Measurements from ENCODE around the gene MBOAT1. TPM values are rescaled to one million over a fixed set of nuclear protein-coding genes. Genes with fewer than 3 reads are reported as not detected.

The MBOAT1 gene
- total RNA-seq, 2 experiments from 2014 or later, result not detected

- ChIA-PET CTCF (ENCODE audit: unreplicated experiment) (no interaction called here), POLR2A (no interaction called here)
- H3K9me3 ChIP-seq (ENCODE audit: low read length), result no peaks in the 10 kb centered on the region
- no peaks in the 10 kb centered on the region for H3K4me1 ChIP-seq (ENCODE audit: insufficient read depth, low read length, poor library complexity, severe bottlenecking)
- H3K9me2 ChIP-seq (ENCODE audit: insufficient read depth, low read length), result no peaks in the 10 kb centered on the region
- H3K27ac ChIP-seq (ENCODE audit: low read depth, low read length, poor library complexity, severe bottlenecking), result no peak overlapping the region
- H3K4me3 ChIP-seq (ENCODE audit: low read depth, low read length, poor library complexity, severe bottlenecking), result no peak overlapping the region
- BruUV-seq (replicated peaks), result no TSS peak
- no peak overlapping the region for H3K4me2 ChIP-seq (ENCODE audit: low read length)
- no peaks in the 10 kb centered on the region for H4K20me1 ChIP-seq (ENCODE audit: insufficient read depth, low read length)
- TF ChIP-seq EZH2phosphoT487 (IDR thresholded peaks at IDR 0.05; ENCODE audit: borderline replicate concordance, low read depth, low read length), result no peak
- TF ChIP-seq, protein P1, sequence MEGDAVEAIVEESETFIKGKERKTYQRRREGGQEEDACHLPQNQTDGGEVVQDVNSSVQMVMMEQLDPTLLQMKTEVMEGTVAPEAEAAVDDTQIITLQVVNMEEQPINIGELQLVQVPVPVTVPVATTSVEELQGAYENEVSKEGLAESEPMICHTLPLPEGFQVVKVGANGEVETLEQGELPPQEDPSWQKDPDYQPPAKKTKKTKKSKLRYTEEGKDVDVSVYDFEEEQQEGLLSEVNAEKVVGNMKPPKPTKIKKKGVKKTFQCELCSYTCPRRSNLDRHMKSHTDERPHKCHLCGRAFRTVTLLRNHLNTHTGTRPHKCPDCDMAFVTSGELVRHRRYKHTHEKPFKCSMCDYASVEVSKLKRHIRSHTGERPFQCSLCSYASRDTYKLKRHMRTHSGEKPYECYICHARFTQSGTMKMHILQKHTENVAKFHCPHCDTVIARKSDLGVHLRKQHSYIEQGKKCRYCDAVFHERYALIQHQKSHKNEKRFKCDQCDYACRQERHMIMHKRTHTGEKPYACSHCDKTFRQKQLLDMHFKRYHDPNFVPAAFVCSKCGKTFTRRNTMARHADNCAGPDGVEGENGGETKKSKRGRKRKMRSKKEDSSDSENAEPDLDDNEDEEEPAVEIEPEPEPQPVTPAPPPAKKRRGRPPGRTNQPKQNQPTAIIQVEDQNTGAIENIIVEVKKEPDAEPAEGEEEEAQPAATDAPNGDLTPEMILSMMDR (conservative IDR thresholded peaks at IDR 0.05; ENCODE audit: low read length), result no peak
- H3K79me2 ChIP-seq (ENCODE audit: insufficient read depth, low read depth, low read length), result no peaks in the 10 kb centered on the region
- no peaks in the 10 kb centered on the region for H3K36me3 ChIP-seq (ENCODE audit: insufficient read depth, low read length)
- intact Hi-C loops (cut with micrococcal nuclease; ENCODE audit: unreplicated experiment), result no loop called here
- no peak for DNase-seq (ENCODE audit: low spot score)
- no peak overlapping the region for H2AFZ ChIP-seq (ENCODE audit: low read length)
These were observed 14.0 kb downstream of the MBOAT1 start for GRCh38 chr6:20198156-20198774.

- H3K4me3 ChIP-seq (ENCODE audit: low read depth, low read length, poor library complexity, severe bottlenecking), result no peak overlapping the region
- H2AFZ ChIP-seq (ENCODE audit: low read length), result no peak overlapping the region
- no peaks in the 10 kb centered on the region for H3K9me2 ChIP-seq (ENCODE audit: insufficient read depth, low read length)
- no peak overlapping the region for H3K4me2 ChIP-seq (ENCODE audit: low read length)
- intact Hi-C loops (cut with micrococcal nuclease; ENCODE audit: unreplicated experiment), result no loop called here
- H3K4me1 ChIP-seq (ENCODE audit: insufficient read depth, low read length, poor library complexity, severe bottlenecking), result no peaks in the 10 kb centered on the region
- TF ChIP-seq EZH2phosphoT487 (IDR thresholded peaks at IDR 0.05; ENCODE audit: borderline replicate concordance, low read depth, low read length), result no peak
- TF ChIP-seq, protein P1 (conservative IDR thresholded peaks at IDR 0.05; ENCODE audit: low read length), result no peak
- no peaks in the 10 kb centered on the region for H3K9me3 ChIP-seq (ENCODE audit: low read length)
- no peaks in the 10 kb centered on the region for H3K36me3 ChIP-seq (ENCODE audit: insufficient read depth, low read length)
- H4K20me1 ChIP-seq (ENCODE audit: insufficient read depth, low read length), result no peaks in the 10 kb centered on the region
- H3K79me2 ChIP-seq (ENCODE audit: insufficient read depth, low read depth, low read length), result no peaks in the 10 kb centered on the region
- POLR2A ChIA-PET, result interaction anchor here (0.5 to 0.6 kb wide), 2 partner anchors 28 to 41 kb away, joined by 3 read pairs; no protein-coding TSS in a partner anchor
- DNase-seq (ENCODE audit: low spot score), result no peak
- no peak overlapping the region for H3K27ac ChIP-seq (ENCODE audit: low read depth, low read length, poor library complexity, severe bottlenecking)
- no TSS peak for BruUV-seq (replicated peaks)
- CTCF ChIA-PET (ENCODE audit: unreplicated experiment), result no interaction called here
These were observed 15.0 kb downstream of the MBOAT1 start for GRCh38 chr6:20197251-20197650.

- DNase-seq (ENCODE audit: low spot score), result no peak
- CTCF ChIA-PET (ENCODE audit: unreplicated experiment), result no interaction called here
- POLR2A ChIA-PET, result interaction anchor here (0.7 kb wide), 1 partner anchor 169 kb away, joined by 3 read pairs; no protein-coding TSS in a partner anchor
- H3K4me1 ChIP-seq (ENCODE audit: insufficient read depth, low read length, poor library complexity, severe bottlenecking), result no peaks in the 10 kb centered on the region
- no peaks in the 10 kb centered on the region for H3K36me3 ChIP-seq (ENCODE audit: insufficient read depth, low read length)
- no peaks in the 10 kb centered on the region for H3K79me2 ChIP-seq (ENCODE audit: insufficient read depth, low read depth, low read length)
- H2AFZ ChIP-seq (ENCODE audit: low read length), result no peak overlapping the region
- no peak for TF ChIP-seq EZH2phosphoT487 (IDR thresholded peaks at IDR 0.05; ENCODE audit: borderline replicate concordance, low read depth, low read length)
- TF ChIP-seq, protein P1 (conservative IDR thresholded peaks at IDR 0.05; ENCODE audit: low read length), result no peak
- intact Hi-C loops (cut with micrococcal nuclease; ENCODE audit: unreplicated experiment), result no loop called here
- H3K4me3 ChIP-seq (ENCODE audit: low read depth, low read length, poor library complexity, severe bottlenecking), result no peak overlapping the region
- H3K9me2 ChIP-seq (ENCODE audit: insufficient read depth, low read length), result no peaks in the 10 kb centered on the region
- no TSS peak for BruUV-seq (replicated peaks)
- H3K4me2 ChIP-seq (ENCODE audit: low read length), result no peak overlapping the region
- H3K27ac ChIP-seq (ENCODE audit: low read depth, low read length, poor library complexity, severe bottlenecking), result no peak overlapping the region
- H4K20me1 ChIP-seq (ENCODE audit: insufficient read depth, low read length), result no peaks in the 10 kb centered on the region
- H3K9me3 ChIP-seq (ENCODE audit: low read length), result no peaks in the 10 kb centered on the region
These were observed 19.6 kb downstream of the MBOAT1 start for GRCh38 chr6:20192625-20193024.
